Activated naive CD8-positive, alpha-beta T cell treated with anti-CD3 and anti-CD28 coated beads, Interleukin-2, amount 50 U/mL, for 24 hours (primary cell): ENCODE data around the gene AMY1B.
A peak's percentile ranks its signal among the peaks of the same experiment; 100 is the strongest.
"Not testable (repeated sequence)": the region's sequence is repeated elsewhere in the genome, so short reads cannot be mapped to it uniquely, and the experiment has no call there.

Source experiments
- ATAC-seq: fragments of 150-1000 bp; cut with Tn5 transposase; one replicate; pipeline ENCODE4 v1.10.0; 2021
- DNase-seq: peaks from one replicate; pipeline ENCODE4 v3.0.0; 2021
- H3K27ac Mint-ChIP-seq: one replicate; pipeline ENCODE4 v1.8.0; 2021; ENCODE audit warnings: mild to moderate bottlenecking, mixed read lengths
- H3K27me3 Mint-ChIP-seq: one replicate; pipeline ENCODE4 v1.8.0; 2021; ENCODE audit warnings: mixed read lengths
- H3K36me3 Mint-ChIP-seq: one replicate; pipeline ENCODE4 v1.8.0; 2021; ENCODE audit warnings: low read depth, mixed read lengths
- H3K4me1 Mint-ChIP-seq: one replicate; pipeline ENCODE4 v1.8.0; 2021; ENCODE audit warnings: mixed read lengths
- H3K4me3 Mint-ChIP-seq: one replicate; pipeline ENCODE4 v1.8.0; 2021; ENCODE audit warnings: mild to moderate bottlenecking, moderate library complexity, mixed read lengths
- H3K9me3 Mint-ChIP-seq: one replicate; pipeline ENCODE4 v1.8.0; 2021; ENCODE audit warnings: mixed read lengths

The AMY1B gene

GRCh38 chr1:103696110-103696509, at the start of gene AMY1B:
AMY1B (minus strand) TSS chr1:103696210; CDS start chr1:103695639, 571 bp downstream.
- not testable (repeated sequence) for ATAC-seq, DNase-seq, H3K27ac Mint-ChIP-seq, H3K4me1 Mint-ChIP-seq, H3K9me3 Mint-ChIP-seq, H3K36me3 Mint-ChIP-seq, H3K27me3 Mint-ChIP-seq, H3K4me3 Mint-ChIP-seq

DNA sequence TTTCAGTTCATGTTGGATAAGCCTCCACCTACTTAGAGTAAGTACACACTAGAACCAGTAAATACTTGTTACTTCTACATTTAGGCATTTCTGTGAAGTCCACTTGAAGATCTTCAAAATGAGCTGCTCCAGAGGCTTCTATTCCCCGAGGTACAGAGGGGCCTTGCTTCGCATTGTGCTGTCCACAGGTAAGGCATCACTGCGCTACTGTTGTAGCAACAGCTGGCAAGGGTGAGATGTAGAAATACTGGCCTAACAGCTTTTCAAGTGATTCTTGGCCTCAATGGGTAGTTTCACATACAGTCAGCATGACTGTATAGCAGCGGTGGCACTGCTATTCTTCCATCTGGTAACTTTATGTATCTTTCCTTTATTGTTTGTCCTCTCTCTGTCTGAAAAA, 49.0 kb upstream of the AMY1B start:
- not testable (repeated sequence) for H3K36me3 Mint-ChIP-seq, ATAC-seq, H3K4me1 Mint-ChIP-seq, H3K27me3 Mint-ChIP-seq, H3K9me3 Mint-ChIP-seq, DNase-seq, H3K4me3 Mint-ChIP-seq, H3K27ac Mint-ChIP-seq

DNA sequence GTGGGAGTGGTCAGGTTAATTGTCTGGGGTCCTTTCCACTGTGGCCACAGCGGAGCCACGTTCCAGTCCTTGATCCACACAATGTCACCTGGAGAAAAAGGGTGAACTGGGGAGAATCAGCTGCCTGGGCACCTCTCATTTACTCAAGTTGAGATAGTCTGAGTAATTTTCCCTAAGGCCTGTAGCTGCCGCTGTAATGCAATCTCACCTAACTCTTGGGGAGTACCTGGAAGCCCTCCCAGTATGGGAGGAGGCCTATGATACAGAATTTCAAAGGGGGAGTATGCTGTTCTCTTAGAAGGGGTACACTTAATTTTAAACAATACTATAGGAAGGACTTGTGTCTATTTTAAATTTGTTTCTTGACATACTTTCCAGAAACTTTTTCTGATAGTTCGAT, 48.4 kb upstream of the AMY1B start:
- not testable (repeated sequence) for H3K4me3 Mint-ChIP-seq, H3K36me3 Mint-ChIP-seq, H3K4me1 Mint-ChIP-seq, ATAC-seq, H3K27me3 Mint-ChIP-seq, H3K27ac Mint-ChIP-seq, H3K9me3 Mint-ChIP-seq, DNase-seq

GRCh38 chr1:103738031-103738430, 42.0 kb upstream of the AMY1B start:
- H3K27me3 Mint-ChIP-seq, DNase-seq, H3K9me3 Mint-ChIP-seq, ATAC-seq, H3K4me1 Mint-ChIP-seq, H3K36me3 Mint-ChIP-seq, H3K27ac Mint-ChIP-seq, H3K4me3 Mint-ChIP-seq: not testable (repeated sequence)

DNA sequence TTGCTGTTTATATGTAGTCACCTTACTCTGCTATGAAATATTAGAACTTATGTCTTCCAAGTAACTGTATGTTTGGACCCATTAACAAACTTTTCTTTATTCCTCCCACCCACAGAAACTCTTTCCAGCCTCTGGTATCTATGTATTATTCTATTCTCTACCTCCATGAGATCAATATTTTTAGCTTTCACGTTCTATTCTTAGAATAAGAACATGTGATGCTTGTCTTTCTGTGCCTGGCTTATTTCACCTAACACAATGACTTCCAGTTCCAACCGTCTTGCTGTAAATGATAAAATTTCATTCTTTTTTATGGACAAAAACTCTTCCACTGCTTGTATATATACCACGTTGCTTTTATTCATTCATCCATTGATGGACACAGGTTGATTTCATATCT, 39.3 kb upstream of the AMY1B start:
- not testable (repeated sequence) for H3K27ac Mint-ChIP-seq, H3K36me3 Mint-ChIP-seq, DNase-seq, H3K4me3 Mint-ChIP-seq, H3K4me1 Mint-ChIP-seq, ATAC-seq, H3K27me3 Mint-ChIP-seq, H3K9me3 Mint-ChIP-seq

DNA sequence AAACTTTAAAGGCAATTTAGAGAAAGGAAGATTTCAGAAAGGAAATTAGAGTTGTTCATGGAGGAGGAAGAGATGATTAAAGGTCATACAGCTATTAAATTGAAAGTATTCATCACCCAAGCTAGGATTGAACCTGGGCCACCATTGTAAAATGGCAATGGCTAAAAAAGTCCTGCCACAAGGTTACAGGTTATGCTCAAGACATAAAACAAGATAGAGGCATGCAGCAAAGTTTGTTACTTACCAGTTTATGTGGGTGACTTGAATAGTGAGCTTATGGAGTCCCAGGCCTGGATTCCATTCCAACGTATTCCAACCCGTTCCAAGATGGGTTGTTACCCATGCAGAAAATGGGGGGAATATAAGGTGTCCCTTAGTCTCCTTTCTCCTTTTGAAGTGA, 25.5 kb upstream of the AMY1B start:
- not testable (repeated sequence) for ATAC-seq, H3K9me3 Mint-ChIP-seq, H3K27me3 Mint-ChIP-seq, H3K36me3 Mint-ChIP-seq, H3K27ac Mint-ChIP-seq, H3K4me1 Mint-ChIP-seq, DNase-seq, H3K4me3 Mint-ChIP-seq

DNA sequence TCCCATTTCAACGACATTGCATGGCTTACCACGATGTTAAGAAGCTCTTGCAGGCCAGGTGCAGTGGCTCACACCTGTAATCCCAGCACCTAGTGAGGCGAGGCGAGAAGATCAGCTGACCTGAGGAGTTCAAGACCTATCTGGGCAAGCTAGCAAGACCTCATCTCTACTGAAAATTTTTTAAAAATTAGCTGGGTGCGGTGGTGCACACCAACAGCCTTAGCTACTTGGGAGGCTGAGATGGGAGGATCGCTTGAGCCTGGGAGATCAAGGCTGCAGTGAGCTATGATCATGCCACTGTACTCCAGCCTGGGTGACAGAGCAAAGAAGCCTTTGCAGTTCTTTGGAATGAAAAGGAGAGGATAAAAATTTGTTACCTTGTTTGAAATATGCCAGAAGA, 21.4 kb upstream of the AMY1B start:
- not testable (repeated sequence) for H3K27ac Mint-ChIP-seq, H3K27me3 Mint-ChIP-seq, H3K4me3 Mint-ChIP-seq, ATAC-seq, H3K4me1 Mint-ChIP-seq, H3K9me3 Mint-ChIP-seq, H3K36me3 Mint-ChIP-seq, DNase-seq

DNA sequence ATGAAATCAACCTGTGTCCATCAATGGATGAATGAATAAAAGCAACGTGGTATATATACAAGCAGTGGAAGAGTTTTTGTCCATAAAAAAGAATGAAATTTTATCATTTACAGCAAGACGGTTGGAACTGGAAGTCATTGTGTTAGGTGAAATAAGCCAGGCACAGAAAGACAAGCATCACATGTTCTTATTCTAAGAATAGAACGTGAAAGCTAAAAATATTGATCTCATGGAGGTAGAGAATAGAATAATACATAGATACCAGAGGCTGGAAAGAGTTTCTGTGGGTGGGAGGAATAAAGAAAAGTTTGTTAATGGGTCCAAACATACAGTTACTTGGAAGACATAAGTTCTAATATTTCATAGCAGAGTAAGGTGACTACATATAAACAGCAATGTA, 14.4 kb upstream of the AMY1B start:
- not testable (repeated sequence) for H3K36me3 Mint-ChIP-seq, H3K4me3 Mint-ChIP-seq, DNase-seq, H3K4me1 Mint-ChIP-seq, H3K27ac Mint-ChIP-seq, H3K27me3 Mint-ChIP-seq, H3K9me3 Mint-ChIP-seq, ATAC-seq

DNA sequence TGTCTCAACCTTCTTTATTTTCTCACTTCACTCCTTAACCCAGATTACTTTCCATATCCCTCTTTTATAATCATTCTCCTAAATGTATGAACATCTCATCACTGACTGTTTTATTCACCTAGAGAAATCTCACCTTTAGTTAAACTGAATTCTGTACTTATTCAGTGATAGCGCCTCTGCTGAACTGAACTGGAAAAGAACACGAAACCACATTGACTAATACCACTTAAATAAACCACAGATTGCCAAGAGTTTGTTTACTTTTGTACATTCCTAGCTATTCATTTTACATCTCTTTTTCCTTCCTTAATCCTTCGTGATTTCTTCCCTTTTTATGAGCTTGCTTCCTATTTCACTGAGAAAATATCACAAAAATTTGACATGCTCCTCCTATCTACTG, 11.7 kb upstream of the AMY1B start:
- H3K4me1 Mint-ChIP-seq, H3K36me3 Mint-ChIP-seq, DNase-seq, ATAC-seq, H3K27ac Mint-ChIP-seq, H3K27me3 Mint-ChIP-seq, H3K4me3 Mint-ChIP-seq, H3K9me3 Mint-ChIP-seq: not testable (repeated sequence)

- H3K27me3 Mint-ChIP-seq, H3K4me3 Mint-ChIP-seq, H3K4me1 Mint-ChIP-seq, DNase-seq, ATAC-seq, H3K36me3 Mint-ChIP-seq, H3K9me3 Mint-ChIP-seq, H3K27ac Mint-ChIP-seq: not testable (repeated sequence)
Measured at GRCh38 chr1:103701256-103701655, 5.2 kb upstream of the AMY1B start.

- not testable (repeated sequence) for H3K4me1 Mint-ChIP-seq, DNase-seq, H3K27ac Mint-ChIP-seq, H3K27me3 Mint-ChIP-seq, H3K36me3 Mint-ChIP-seq, H3K9me3 Mint-ChIP-seq, H3K4me3 Mint-ChIP-seq
- peak; percentile 6 for ATAC-seq
Measured at GRCh38 chr1:103700669-103701068, 4.7 kb upstream of the AMY1B start.

DNA sequence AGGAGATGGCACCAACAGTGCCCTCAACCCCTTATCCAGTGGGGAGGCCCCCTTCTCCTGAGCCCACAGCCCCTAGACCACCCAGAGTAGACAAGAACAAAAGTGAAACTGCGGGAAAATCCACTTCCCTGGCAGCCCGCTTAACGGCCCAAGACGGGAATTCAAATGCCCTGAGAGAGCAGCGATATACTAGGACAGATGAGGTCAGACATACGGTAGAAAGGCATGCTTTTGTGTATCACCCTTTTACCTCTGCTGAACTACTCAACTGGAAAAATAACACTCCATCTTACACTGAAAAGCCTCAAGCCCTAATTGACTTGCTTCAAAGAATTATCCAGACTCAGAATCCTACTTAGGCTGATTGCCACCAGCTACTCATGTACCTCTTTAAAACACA, 1.4 kb upstream of the AMY1B start:
- not testable (repeated sequence) for H3K4me1 Mint-ChIP-seq, ATAC-seq, H3K27ac Mint-ChIP-seq, H3K4me3 Mint-ChIP-seq, DNase-seq, H3K36me3 Mint-ChIP-seq, H3K27me3 Mint-ChIP-seq, H3K9me3 Mint-ChIP-seq

DNA sequence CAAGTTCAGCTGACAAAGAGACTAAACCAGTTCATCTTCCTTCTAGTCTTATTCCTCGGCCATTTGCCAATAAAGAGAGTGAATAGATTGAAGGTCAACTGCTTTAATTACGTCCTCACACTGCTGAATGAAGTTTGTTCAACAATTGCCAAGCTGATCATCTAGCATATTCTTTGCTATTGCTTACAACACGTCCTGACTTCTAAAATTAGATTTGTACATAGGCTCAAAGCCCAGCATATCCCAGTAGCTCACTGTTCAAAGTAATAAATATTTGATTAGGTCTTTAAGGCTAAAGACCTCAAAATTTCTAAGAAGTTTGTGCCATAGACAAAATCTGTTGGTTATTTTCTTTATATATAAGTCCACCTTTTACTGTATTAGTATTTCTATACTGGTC, 19.7 kb downstream of the AMY1B start:
- not testable (repeated sequence) for H3K27ac Mint-ChIP-seq, H3K4me1 Mint-ChIP-seq, H3K27me3 Mint-ChIP-seq, H3K9me3 Mint-ChIP-seq, DNase-seq, ATAC-seq, H3K4me3 Mint-ChIP-seq, H3K36me3 Mint-ChIP-seq

- not testable (repeated sequence) for ATAC-seq, H3K27me3 Mint-ChIP-seq, H3K36me3 Mint-ChIP-seq, H3K4me3 Mint-ChIP-seq, H3K9me3 Mint-ChIP-seq, DNase-seq, H3K27ac Mint-ChIP-seq, H3K4me1 Mint-ChIP-seq
Measured at GRCh38 chr1:103655460-103655859, 40.5 kb downstream of the AMY1B start, which contains the start of gene AMY1A. AMY1A (plus strand) TSS chr1:103655760; CDS start chr1:103656331, 571 bp downstream.

GRCh38 chr1:103654133-103654532, 41.9 kb downstream of the AMY1B start:
- H3K36me3 Mint-ChIP-seq, H3K4me3 Mint-ChIP-seq, H3K27ac Mint-ChIP-seq, DNase-seq, H3K9me3 Mint-ChIP-seq, ATAC-seq, H3K4me1 Mint-ChIP-seq, H3K27me3 Mint-ChIP-seq: not testable (repeated sequence)

- H3K27ac Mint-ChIP-seq, DNase-seq, ATAC-seq, H3K9me3 Mint-ChIP-seq, H3K4me3 Mint-ChIP-seq, H3K27me3 Mint-ChIP-seq, H3K36me3 Mint-ChIP-seq, H3K4me1 Mint-ChIP-seq: not testable (repeated sequence)
Measured at GRCh38 chr1:103650889-103651288, 45.1 kb downstream of the AMY1B start.
